ENCODE data around the gene BLVRB.

- TF ChIP-seq CTCF (optimal IDR thresholded peaks at IDR 0.05 in 1 of 3, IDR thresholded peaks at IDR 0.05 in 1 of 3, conservative IDR thresholded peaks at IDR 0.05 in 1 of 3; ENCODE audit: extremely low read depth in 1 of 3, insufficient read depth in 2 of 3, low read length in 3 of 3) (no peak), EZH2 (IDR thresholded peaks at IDR 0.05; ENCODE audit: low read length) (no peak)
Measured at GRCh38 chr19:40457953-40458596, 7.5 kb downstream of the BLVRB start.
